Astrocyte (in vitro differentiated cells and primary cell): ENCODE results near the gene RPL28.

Experiments used
- CTCF ChIP-seq: IDR thresholded peaks from 2 replicates; pipeline ENCODE4 v1.5.1; 2011; ENCODE audit warnings: low read depth, mild to moderate bottlenecking, inconsistent platforms, low read length, moderate library complexity; ENCODE audit not compliant: insufficient read depth
- EZH2 ChIP-seq: IDR thresholded peaks from 2 replicates; pipeline ENCODE4 v1.6.1; 2012; ENCODE audit warnings: mild to moderate bottlenecking, low read length, inconsistent platforms; ENCODE audit not compliant: insufficient read depth

- TF ChIP-seq CTCF (no peak), EZH2 (no peak)
These were observed 18.9 kb upstream of the RPL28 start for GRCh38 chr19:55366790-55367189.
